Osteoblast (primary cell): Measurements from ENCODE around the gene RNF212B. TPM values are rescaled to one million over a fixed set of nuclear protein-coding genes. Genes with fewer than 3 reads are reported as not detected.

Experiments used
- DNase-seq: peaks from one replicate; pipeline ENCODE4 v3.0.0; 2011; ENCODE audit warnings: low spot score, mixed read lengths; ENCODE audit not compliant: insufficient read length; ENCODE audit errors: missing footprints
- H2AFZ ChIP-seq: 2 replicates; pipeline ENCODE4 v1.6.0; 2011; ENCODE audit warnings: mild to moderate bottlenecking, low read length
- H3K27ac ChIP-seq: 2 replicates; pipeline ENCODE4 v1.5.1; 2011; ENCODE audit warnings: mild to moderate bottlenecking, low read depth, low read length, moderate library complexity
- H3K27me3 ChIP-seq: 2 replicates; pipeline ENCODE4 v1.6.0; 2012; ENCODE audit warnings: mild to moderate bottlenecking, control low read depth, inconsistent platforms, low read length, moderate library complexity; ENCODE audit not compliant: insufficient read depth
- H3K36me3 ChIP-seq: 2 replicates; pipeline ENCODE4 v1.5.1; 2011; ENCODE audit warnings: mild to moderate bottlenecking, low read length, control low read depth, moderate library complexity; ENCODE audit not compliant: insufficient read depth
- H3K4me1 ChIP-seq: 2 replicates; pipeline ENCODE4 v1.5.1; 2011; ENCODE audit warnings: mild to moderate bottlenecking, low read length, control low read depth, moderate library complexity; ENCODE audit not compliant: insufficient read depth
- H3K4me2 ChIP-seq: 2 replicates; pipeline ENCODE4 v1.6.0; 2011; ENCODE audit warnings: mild to moderate bottlenecking, low read length; ENCODE audit not compliant: insufficient read depth
- H3K4me3 ChIP-seq: fragments of 200-600 bp; sonication (generic); 3 replicates; pipeline ENCODE4 v1.5.1; 2012; ENCODE audit warnings: mild to moderate bottlenecking, low read length, inconsistent platforms; ENCODE audit not compliant: insufficient read depth
- H3K79me2 ChIP-seq: 2 replicates; pipeline ENCODE4 v1.6.0; 2012; ENCODE audit warnings: mild to moderate bottlenecking, low read length, control low read depth, inconsistent platforms; ENCODE audit not compliant: insufficient read depth
- H3K9me3 ChIP-seq: 2 replicates; pipeline ENCODE4 v1.5.1; 2011; ENCODE audit warnings: low read depth, low read length, control low read depth
- H4K20me1 ChIP-seq: 2 replicates; pipeline ENCODE4 v1.6.0; 2012; ENCODE audit warnings: mild to moderate bottlenecking, low read length, control low read depth; ENCODE audit not compliant: insufficient read depth
- CTCF ChIP-seq: IDR thresholded peaks from 2 replicates; pipeline ENCODE4 v1.5.1; 2011; ENCODE audit warnings: mild to moderate bottlenecking, low read depth, low read length, moderate library complexity; ENCODE audit errors: extremely low read depth
- total RNA-seq: library from RNA; depleted of rRNA; stranded (reverse); fragments of >200 nt; gene quantifications from 2 replicates; pipeline ENCODE4 v1.2.3, GENCODE V29; 2012

The RNF212B gene
- total RNA-seq, 1 donor = not detected

DNA sequence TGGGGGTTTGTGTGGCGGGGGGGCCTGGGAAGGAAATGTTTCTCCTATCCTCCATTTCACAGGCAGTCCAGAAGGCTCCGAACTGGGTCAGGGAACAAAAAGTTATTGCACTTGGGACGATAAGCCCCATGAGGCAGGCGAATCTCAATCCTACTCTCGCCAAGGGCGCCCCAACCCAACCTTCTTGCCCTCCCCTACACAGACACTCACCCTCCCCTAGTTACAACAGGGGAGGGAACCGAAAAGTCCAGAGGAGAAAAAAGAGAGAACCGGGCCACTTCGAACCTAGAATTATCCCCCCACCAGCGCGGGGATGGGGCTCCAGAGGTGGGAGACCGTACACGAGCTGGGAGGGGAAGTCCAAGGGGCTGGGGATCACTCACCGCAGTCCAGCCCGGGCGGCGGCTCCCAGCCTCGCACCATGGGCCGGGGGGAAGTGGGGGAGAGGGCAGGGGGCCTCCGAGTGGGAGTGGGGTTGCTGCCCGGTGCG lies 47.8 kb downstream of the RNF212B start:
- Histone ChIP-seq H3K4me3 (peak overlapping the region; percentile 94), H3K4me2 (peak overlapping the region; percentile 93), H3K79me2 (peaks cover 19% of the 10 kb centered on the region), H4K20me1 (peaks cover 2% of the 10 kb centered on the region), H2AFZ (peak overlapping the region; percentile 98), H3K27ac (peak overlapping the region; percentile 54), H3K27me3 (peaks cover 15% of the 10 kb centered on the region), H3K4me1 (peaks cover 16% of the 10 kb centered on the region), H3K9me3 (no peaks in the 10 kb centered on the region), H3K36me3 (no peaks in the 10 kb centered on the region)
- no peak for DNase-seq
- no peak for TF ChIP-seq CTCF

DNA sequence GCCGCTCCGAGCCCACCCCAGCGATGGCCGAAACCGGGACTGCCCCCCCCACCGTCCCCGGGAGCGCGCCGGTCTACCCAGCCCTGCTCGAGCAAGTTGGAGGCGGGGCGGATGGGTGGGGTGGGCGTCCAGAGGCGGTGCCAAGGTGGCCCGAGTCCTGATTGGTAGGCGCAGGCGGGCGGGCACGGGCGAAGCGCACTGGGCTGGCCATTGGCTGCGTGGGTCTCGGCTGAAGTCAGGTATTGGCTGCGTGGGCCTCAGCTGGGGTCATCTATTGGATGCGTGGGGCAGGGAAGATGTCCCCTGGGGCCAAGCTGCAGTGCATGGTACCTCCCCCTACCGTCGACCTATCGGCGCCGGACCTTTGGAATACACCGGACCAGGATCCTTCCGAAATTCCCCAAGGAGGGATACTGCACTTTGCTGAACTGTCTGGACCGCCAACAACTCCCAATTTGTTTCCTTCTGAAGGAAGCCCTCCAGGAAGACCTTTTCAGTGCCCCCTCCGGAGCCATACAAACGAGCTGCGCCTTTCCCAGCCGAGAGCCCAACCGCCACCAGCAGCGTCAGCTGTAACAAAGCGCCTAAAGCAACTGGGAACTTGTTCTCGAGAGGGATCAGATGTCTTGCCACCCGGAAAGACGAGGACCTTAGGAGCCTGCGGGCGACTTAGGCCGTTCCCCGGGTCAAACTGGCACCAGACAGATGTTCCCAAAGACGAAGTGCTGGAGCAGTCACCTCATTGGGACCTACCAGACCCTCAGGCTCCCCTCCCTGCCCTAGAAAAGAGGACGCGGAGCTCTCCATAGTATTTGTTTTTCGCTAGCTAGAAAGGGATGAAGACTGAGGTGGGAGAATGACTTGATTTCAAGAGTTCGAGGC lies 48.5 kb downstream of the RNF212B start, which contains the start of gene HOMEZ:
Gene HOMEZ (minus strand): TSS at position 113 of the 882 bp plus-strand sequence. CDS start 180 bp downstream, outside the sequence.
- Histone ChIP-seq H2AFZ (peak within 1 kb of the TSS; percentile 98), H3K27ac (peak within 1 kb of the TSS; percentile 69), H3K79me2 (peaks cover 19% of the 10 kb centered on the region)

DNA sequence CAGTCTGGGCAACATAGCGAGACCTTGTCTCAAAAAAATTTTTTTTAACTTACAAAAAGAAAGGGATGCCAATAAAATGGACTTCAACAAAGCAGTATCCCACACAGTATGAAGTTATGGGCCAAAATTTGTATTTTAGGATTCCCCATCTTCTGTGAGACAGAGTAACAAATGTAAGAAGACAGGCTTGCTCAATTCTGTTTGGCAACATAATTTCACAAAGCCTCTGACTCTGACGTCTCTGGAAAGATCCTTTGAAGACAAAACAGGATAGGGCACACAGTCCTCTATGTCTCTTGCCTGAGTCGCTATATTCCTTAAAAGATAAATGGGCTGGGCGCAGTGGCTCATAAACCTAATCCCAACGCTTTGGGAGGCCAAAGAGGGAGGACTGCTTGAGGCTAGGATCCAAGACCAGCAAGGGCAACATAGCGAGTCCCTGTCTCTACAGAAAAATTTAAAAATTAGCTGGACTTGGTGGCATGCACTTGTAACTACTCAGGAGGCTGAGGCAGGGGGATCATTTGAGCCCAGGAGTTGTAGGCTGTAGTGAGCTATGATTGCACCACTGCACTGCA lies 49.3 kb downstream of the RNF212B start:
- peaks cover 16% of the 10 kb centered on the region for H3K4me1 ChIP-seq
- H3K36me3 ChIP-seq = no peaks in the 10 kb centered on the region
- no peak for TF ChIP-seq CTCF
- DNase-seq = no peak
- H3K4me3 ChIP-seq = peak overlapping the region; percentile 94
- H3K27me3 ChIP-seq = peaks cover 15% of the 10 kb centered on the region
- H3K79me2 ChIP-seq = peaks cover 19% of the 10 kb centered on the region
- H3K4me2 ChIP-seq = peak overlapping the region; percentile 92
- H4K20me1 ChIP-seq = peaks cover 2% of the 10 kb centered on the region
- H3K9me3 ChIP-seq = no peaks in the 10 kb centered on the region
- peak overlapping the region; percentile 98 for H2AFZ ChIP-seq
- H3K27ac ChIP-seq = peak overlapping the region; percentile 69

More for the DNA sequence above, 48.5 kb downstream of the RNF212B start, which contains the start of gene HOMEZ:
- H3K4me1 ChIP-seq = peaks cover 16% of the 10 kb centered on the region
- no peaks in the 10 kb centered on the region for H3K9me3 ChIP-seq
- no peak for TF ChIP-seq CTCF
- DNase-seq = peak; percentile 99
- H3K4me3 ChIP-seq = peak within 1 kb of the TSS; percentile 94
- H3K4me2 ChIP-seq = peak within 1 kb of the TSS; percentile 93
- H3K36me3 ChIP-seq = no peaks in the 10 kb centered on the region
- H3K27me3 ChIP-seq = peaks cover 15% of the 10 kb centered on the region
- H4K20me1 ChIP-seq = peaks cover 2% of the 10 kb centered on the region
